GM12875 (cell line): ENCODE data around the gene CISH.

Source experiments
- H3K4me3 ChIP-seq: one replicate; pipeline ENCODE4 v1.5.1; 2011; ENCODE audit warnings: low read depth, low read length, control low read depth
- CTCF ChIP-seq: IDR thresholded peaks from 2 replicates; pipeline ENCODE4 v1.5.1; 2011; ENCODE audit warnings: low read depth, mild to moderate bottlenecking, control low read depth, inconsistent platforms, low read length, moderate library complexity, borderline replicate concordance; ENCODE audit not compliant: insufficient read depth

CISH gene

DNA sequence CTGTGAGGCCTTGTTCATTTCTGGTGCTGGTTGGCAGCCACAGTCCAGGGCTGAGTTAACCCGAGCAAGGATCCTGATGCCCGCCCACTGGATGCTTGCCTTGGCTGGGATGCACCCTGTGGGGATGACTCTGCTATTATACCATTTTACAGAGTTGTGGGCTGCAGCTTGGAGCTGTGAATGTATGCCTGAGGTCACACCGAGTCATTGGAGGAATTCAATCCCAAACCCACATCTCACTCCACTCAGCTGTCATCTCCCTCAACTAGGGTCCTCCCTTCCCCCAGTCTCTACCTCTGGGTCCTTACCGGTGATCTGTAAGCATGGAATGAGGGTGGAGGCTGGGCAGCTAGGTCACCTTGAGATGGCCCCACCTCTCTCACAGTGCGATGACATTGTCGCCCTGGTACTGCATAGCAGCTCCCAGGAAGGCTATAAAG is 27.5 kb upstream of the CISH start:
- H3K4me3 ChIP-seq, result no peak overlapping the region
- no peak for TF ChIP-seq CTCF

GRCh38 chr3:50637945-50638344 is 26.4 kb upstream of the CISH start:
- H3K4me3 ChIP-seq, result no peak overlapping the region
- no peak for TF ChIP-seq CTCF

GRCh38 chr3:50637011-50637410 is 25.4 kb upstream of the CISH start:
- no peak for TF ChIP-seq CTCF
- no peak overlapping the region for H3K4me3 ChIP-seq

DNA sequence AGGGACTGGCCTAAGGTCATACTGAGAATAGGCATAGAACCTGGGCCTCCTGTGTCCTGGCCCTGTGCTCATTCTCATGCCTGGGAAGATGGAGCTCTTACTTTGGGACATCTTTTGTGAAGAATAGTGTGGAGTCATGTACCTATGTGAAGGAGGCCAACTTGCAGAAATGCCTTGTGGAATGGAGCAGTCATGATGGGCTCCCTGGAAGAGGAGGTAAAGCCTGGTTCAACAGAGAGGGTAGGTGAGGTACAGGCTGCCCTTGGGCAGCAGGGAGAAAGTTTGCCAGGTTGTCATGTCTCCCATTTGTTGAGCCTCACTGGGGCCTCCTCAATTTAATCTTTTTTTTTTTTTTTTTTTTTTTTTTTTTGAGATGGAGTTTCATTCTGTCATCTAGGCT is 23.5 kb upstream of the CISH start:
- TF ChIP-seq CTCF, result no peak
- no peak overlapping the region for H3K4me3 ChIP-seq

GRCh38 chr3:50633230-50633790 is 21.7 kb upstream of the CISH start:
- H3K4me3 ChIP-seq, result no peak overlapping the region
- no peak for TF ChIP-seq CTCF

- no peak overlapping the region for H3K4me3 ChIP-seq
- no peak for TF ChIP-seq CTCF
These were observed 20.9 kb upstream of the CISH start for GRCh38 chr3:50632450-50632849.

DNA sequence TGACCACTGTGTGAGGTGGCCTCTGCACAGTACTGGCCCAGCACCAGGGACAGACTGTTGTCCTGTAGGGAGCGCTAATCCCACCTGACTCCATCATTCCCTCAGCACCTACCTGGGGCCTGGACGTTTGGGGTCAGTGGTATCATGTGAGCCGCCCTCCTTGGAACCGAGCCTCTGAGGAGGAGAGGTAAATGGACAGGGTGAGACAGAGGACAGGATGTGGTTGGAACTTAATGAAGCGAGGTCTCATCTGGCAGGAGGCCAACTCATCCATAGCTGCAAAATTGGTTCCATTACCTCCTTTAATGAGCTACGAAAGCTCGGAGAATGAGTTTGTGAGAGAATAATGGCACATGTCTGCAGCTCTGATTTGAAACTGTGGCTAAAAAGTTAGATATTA is 19.3 kb upstream of the CISH start:
- no peak overlapping the region for H3K4me3 ChIP-seq
- TF ChIP-seq CTCF, result no peak
